GM18526 (cell line): Measurements from ENCODE around the gene WFIKKN1.

ENCODE experiments used
- POLR2A ChIP-seq: IDR thresholded peaks from 3 replicates; pipeline ENCODE4 v1.6.1; 2011; ENCODE audit not compliant: insufficient read length; ENCODE audit errors: extremely low read depth

WFIKKN1 gene

DNA sequence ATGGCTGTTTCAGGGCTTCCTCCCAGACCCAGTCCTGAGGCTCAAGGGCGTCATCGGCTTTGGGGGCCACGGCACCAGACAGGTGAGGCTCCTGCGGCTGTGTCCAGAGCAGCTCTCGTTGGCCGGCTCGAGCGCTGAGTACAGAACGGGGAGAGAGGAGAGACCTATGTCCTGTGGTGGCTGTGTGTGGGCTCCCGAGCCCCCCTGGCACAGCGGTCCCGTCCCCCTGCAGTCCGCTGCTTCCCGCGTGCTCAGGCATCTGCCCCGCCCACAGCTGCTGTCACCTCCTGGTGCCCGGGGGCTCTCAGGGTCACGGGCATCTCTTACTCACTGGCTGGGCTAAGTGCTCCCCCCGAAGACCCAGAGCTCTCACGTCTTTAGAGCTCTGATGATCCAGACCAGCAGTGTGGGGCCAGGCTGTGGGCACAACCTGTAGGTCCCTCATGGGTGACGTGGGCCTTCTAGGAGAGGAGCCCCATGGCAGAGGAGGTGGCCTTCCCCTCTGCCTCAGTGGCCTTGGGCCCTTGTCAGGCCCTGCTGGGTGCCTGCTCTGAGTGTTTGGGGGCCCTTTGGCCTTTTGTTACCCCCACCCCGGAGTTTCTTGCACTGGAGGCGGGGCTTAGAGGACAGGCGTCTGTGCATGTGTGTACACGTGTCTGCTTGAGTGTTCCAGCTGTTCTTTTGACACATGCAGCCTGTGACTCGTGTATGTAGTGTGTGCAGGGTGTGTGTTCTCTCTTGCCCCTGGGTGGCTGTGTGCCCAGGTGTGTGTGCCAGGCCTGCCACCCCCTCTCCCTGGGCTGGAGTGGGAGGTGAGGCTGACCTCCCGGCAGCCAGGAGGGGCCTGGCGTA lies 21.9 kb downstream of the WFIKKN1 start:
- TF ChIP-seq POLR2A: no peak

DNA sequence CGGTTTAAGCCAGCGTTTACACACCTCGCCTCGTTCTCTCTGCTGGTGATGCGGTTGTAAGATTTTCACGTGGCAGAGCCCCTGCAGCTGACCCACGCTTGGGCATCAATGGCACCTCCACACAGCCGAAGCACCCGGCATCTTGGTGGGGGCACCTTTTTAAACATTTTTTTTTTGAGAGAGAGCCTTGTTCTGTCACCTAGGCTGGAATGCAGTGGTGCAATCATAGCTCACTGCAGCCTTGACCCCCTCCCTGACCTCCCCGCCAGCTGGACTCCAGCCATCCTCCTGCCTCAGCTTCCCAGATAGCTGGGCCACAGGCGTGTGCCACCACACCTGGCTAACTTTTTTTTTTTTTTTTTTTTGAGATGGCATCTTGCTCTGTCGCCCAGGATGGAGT lies 23.2 kb downstream of the WFIKKN1 start:
- TF ChIP-seq POLR2A: no peak

DNA sequence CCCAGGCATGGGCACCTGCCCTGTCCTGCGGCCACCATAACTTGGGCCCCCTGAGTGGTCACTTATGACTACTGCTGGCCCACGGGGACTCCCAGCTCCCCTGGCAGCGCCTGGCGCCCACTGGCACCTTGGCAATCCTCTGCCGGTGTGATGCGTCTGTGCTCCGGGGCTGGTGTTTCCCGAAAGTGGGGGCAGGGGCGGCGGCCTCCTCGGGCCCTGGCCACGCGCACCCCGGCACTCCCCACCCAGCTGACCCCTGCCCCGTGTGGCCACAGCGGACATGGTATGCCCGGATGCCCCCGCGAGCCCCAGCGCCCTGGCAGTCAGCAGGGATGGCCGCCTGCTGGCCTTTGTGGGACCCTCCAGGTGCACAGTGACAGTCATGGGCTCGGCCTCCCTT lies 26.7 kb downstream of the WFIKKN1 start:
- no peak for TF ChIP-seq POLR2A

DNA sequence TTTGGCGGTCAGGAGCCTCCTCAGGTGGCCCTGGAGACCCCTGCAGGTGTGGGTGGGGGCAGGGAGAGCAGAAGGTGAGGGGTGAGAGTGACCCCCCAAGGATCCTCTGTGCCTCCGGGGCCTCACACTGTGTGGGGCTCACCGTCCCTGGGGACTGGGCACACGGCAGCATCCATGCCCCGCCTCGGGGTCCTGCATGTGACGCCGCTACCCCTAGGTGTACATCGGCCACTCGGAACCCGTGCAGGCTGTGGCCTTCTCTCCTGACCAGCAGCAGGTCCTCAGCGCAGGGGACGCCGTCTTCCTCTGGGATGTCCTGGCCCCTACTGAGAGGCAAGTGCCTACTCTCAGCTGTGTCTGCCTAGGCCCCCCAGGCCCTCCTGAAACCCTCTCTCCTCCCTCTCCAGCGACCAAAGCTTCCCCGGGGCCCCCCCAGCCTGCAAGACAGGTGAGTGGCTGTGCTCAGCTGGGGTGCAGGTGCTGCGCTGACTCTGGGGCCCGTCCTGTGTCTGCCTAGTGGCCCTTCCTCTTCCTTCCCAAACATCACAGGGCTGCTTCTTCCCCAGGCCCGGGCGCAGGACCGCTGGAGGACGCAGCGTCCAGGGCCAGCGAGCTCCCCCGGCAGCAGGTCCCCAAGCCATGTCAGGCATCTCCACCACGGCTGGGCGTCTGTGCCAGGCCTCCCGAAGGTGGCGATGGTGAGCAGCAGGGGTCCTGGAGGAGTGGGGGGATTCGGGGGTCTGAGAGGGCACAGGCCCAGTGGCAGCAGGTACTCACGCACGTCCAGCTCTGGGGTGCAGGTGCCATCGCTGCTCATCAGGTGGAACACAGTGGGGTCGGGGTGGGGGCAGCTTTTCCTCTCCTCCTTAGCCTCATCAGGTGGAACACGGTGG lies 28.1 kb downstream of the WFIKKN1 start:
- no peak for TF ChIP-seq POLR2A

DNA sequence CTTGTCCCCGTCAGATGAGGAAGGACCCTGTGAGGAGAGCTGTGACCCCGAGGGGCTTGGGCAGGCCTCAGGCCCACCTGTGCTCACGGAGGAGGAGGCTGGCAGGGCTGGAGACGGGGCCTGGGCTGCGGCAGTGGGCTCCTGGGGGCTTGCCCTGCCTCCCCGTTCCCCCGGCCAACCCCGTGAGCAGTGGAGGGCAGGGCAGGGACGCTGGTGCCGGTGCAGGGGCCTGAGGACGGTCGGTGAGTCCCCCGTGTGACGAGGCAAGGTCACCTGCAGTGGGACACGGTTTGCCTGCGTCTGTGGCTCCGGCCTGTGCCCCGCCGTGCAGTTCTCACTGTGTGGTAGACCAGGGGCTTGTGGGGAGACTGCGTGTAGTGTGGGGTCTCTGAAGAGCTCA lies 28.8 kb downstream of the WFIKKN1 start:
- no peak for TF ChIP-seq POLR2A

DNA sequence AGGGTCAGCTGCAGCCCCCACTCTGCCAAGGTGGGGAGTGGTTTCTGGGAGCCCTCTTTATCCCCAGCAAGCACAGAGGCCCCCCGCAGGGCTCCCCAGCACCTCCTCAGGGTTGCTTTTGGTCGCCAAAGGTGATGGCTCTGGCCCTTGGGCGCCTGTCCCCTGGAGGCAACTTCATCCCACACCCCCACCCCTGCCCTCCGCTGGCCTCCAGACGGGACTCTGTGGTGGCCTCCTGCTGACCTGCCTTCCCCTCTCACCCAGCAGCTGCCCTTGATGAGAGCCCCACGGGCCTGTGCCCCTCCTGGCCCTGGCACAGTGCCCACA lies 29.3 kb downstream of the WFIKKN1 start:
- TF ChIP-seq POLR2A: no peak

DNA sequence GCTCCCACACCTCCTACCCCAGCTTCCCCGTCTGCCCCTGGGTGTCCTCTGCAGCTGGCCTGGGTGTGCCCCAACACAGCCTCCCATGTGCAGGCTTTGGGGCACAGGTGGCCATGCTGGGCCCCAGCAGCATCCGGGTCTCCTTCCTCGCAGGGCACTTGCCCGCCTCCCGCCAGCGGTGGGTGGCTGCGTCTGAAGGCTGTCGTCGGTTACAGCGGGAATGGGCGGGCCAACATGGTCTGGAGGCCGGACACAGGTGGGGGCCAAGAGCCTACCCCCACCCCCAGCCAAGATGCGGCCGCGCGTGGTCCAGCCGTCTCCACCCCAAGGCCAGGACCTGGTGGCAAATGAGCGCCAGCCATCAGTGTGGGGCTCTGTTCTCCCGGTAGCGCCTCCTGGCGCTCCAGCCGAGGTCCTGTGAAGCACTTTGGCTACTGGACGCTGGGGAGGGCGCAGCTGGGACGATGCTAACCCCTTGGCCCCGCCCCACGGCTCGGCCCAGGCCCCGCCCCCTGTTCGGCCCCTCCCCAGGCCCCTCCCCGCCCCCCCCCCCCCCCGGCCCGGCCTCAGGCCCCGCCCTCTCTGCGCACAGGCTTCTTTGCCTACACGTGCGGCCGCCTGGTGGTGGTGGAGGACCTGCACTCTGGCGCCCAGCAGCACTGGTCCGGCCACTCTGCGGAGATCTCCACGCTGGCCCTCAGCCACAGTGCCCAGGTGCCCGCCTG lies 29.8 kb downstream of the WFIKKN1 start:
- peak; percentile 44 for TF ChIP-seq POLR2A

DNA sequence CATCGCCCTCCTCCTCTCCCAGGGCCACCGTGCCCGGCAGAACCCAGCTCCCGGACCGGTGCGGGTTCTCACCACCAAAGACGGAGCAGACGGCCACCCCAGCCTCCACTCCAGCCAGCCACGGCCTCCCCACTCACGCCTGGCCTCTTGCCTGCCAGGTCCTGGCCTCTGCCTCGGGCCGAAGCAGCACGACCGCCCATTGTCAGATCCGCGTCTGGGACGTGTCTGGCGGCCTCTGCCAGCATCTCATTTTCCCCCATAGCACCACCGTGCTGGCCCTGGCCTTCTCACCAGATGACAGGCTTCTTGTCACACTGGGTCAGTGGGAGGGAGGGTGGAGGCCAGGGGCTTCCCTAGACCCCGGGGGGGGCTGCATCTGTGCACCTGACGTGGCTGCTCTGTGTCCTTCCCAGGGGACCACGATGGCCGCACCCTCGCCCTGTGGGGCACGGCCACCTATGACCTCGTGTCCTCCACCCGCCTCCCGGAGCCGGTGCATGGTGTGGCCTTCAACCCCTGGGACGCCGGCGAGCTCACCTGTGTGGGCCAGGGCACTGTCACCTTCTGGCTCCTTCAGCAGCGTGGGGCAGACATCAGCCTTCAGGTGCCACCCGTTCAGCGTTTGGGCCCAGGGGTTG lies 30.5 kb downstream of the WFIKKN1 start:
- TF ChIP-seq POLR2A: no peak

DNA sequence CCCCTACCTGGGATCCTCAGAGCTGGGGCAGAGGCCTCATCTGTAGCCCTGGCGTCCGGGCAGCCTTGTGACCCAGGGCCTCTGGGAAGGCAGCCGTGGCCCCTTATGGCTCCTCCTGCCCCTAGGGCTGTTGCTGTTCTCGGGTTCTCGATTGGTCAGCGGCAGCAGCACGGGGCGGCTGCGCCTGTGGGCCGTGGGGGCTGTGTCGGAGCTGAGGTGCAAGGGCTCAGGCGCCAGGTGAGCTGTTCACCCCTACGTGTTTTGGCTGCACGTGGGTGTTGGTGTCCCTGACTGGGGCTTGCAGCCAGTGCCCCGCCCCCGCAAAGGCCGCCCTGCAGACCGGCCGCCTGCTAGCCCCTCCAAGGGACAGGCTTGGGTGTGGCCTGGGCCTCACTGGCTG lies 31.3 kb downstream of the WFIKKN1 start:
- TF ChIP-seq POLR2A: no peak

DNA sequence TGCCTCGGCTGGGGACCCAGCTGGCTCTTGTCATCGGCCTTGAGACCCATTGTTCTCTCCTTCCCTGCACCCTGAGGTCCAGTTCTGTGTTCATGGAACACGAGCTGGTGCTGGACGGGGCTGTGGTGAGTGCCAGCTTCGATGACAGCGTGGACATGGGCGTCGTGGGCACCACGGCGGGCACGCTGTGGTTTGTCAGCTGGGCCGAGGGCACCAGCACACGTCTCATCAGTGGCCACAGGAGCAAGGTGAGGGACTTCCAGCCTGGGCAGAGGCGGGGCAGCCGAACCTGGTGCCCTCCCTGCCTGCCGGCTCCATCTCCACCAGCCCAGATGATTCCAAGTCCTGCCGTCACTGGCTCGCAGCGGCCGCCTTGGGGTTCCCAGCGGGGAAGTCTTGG lies 31.8 kb downstream of the WFIKKN1 start:
- no peak for TF ChIP-seq POLR2A

DNA sequence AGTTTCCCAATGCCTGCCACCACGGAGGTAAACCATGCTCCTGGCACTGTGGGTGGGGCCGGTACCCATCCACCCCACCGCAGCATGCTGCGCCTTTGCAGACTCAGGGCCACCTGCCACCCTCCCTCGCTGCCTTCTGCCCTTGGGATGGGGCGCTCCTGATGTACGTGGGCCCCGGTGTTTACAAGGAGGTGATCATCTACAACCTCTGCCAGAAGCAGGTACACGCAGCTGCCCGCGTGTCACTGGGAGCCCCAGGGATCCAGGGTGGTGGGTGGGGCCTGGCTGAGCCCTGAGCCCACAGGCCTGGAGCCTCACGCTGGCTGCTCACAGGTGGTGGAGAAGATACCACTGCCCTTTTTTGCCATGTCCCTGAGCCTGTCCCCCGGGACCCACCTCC lies 35.8 kb downstream of the WFIKKN1 start:
- no peak for TF ChIP-seq POLR2A

DNA sequence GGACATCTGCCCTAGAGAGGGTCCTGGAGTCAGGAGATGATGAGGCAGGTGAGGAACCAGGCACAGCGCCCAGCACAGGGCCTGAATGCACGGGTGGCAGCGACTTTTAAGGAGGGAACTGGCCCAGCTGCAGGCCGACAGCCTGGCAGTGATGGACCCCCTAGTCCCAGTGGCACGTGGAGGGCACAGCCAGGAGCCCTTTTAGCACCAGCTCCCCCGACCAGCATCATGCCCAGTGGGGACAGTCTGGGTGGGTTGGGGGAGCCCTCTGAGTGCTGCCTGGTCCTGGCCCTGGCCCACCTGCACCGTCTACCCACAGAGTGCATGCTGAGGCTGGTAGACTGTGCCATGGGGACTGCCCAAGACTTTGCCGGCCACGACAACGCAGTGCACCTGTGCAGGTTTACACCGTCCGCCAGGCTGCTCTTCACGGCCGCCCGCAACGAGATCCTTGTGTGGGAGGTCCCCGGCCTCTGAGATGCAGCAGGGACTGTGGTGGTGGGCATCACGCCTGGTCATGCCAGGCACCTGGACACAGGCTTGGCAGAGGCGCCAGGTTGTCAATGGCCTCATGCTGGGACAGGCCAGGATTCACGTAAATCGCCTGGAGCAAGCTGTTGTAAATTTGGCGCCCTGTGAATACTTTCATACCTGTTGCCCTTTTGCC lies 36.5 kb downstream of the WFIKKN1 start:
- no peak for TF ChIP-seq POLR2A

DNA sequence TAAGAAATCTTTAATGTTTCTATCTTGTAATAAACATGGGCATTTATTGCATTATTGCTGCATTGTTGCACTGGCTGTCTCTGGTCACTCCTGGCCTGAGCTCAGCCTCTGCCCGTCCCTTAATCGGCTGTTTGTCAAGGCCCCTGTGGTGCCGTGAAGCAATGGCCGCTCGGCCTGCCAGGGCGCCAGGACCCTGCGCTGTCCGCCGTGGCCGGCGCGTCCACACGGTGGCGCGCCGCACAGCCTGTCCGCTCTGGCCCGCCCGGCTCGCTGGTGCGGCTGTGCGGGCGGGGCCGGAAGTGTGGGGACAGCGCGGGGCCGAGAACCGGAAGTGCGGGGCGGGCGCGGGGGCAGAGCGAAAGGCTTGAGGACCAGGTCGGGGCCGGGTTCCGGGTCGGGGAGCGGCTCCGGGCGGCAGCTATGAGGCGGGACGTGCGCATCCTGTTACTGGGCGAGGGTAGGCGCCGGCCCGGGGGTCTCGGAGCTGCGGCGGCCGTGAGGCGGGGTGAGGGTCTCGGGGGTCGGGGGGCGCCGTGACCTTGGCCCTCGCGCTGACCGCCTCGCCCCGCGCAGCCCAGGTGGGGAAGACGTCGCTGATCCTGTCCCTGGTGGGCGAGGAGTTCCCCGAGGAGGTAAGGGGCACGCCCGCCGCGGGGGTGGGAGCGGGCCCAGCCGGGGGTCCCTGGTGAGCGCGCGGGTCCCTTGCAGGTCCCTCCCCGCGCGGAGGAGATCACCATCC lies 37.2 kb downstream of the WFIKKN1 start, which contains the start of gene RHOT2:
RHOT2 (plus strand) TSS at position 353 of the 739 bp plus-strand sequence; CDS start at position 421, 68 bp downstream.
- TF ChIP-seq POLR2A: peak; percentile 91
